Sigmoid colon (tissue), 7 donors: ENCODE results near the gene COG5. TPM values are rescaled to one million over a fixed set of nuclear protein-coding genes. Genes with fewer than 3 reads are reported as not detected.

Source experiments
- DNase-seq: peaks from one replicate; pipeline ENCODE4 v3.0.0-alpha.2; 2019
- H3K27ac ChIP-seq, 4 donors: fragments of 200-600 bp; sonication (generic); one replicate each; pipeline ENCODE4 v1.5.1; 2016 to 2019; ENCODE audit warnings: mild to moderate bottlenecking in 1 of 4
- H3K27me3 ChIP-seq, 3 donors: fragments of 200-600 bp; sonication (generic); one replicate each; pipeline ENCODE4 v1.5.1; 2019; ENCODE audit warnings: mild to moderate bottlenecking in 1 of 3
- H3K36me3 ChIP-seq, 4 donors: fragments of 200-600 bp; sonication (generic); one replicate each; pipeline ENCODE4 v1.5.1; 2016 to 2019
- H3K4me1 ChIP-seq, 4 donors: fragments of 200-600 bp; sonication (generic); one replicate each; pipeline ENCODE4 v1.5.1; 2017 to 2019
- H3K4me3 ChIP-seq, 4 donors: fragments of 200-600 bp; sonication (generic); one replicate each; pipeline ENCODE4 v1.5.1; 2017 to 2019; ENCODE audit warnings: mild to moderate bottlenecking in 2 of 4, moderate library complexity in 1 of 4
- H3K9me3 ChIP-seq, 4 donors: fragments of 200-600 bp in 3 of 4; sonication (generic) in 3 of 4; one replicate each; pipeline versions ENCODE4 v1.5.1 to v1.6.1; 2013 to 2019
- CTCF ChIP-seq, 4 experiments: fragments of 450-650 bp in 3 of 4; fragments of 200-600 bp in 1 of 4; IDR thresholded peaks; one replicate each; pipeline ENCODE4 v1.5.1; 2016 to 2019; ENCODE audit warnings: antibody characterized with exemption in 4 of 4, mild to moderate bottlenecking in 3 of 4, moderate library complexity in 2 of 4
- EP300 ChIP-seq, 4 donors: sonication (generic); formaldehyde crosslinking; IDR thresholded peaks; one replicate each; pipeline ENCODE4 v1.6.1; 2017; ENCODE audit warnings: antibody characterized with exemption in 4 of 4
- POLR2A ChIP-seq, 2 donors: fragments of 450-650 bp; IDR thresholded peaks; one replicate each; pipeline ENCODE4 v1.6.1; 2016; ENCODE audit warnings: antibody characterized with exemption in 2 of 2, mild to moderate bottlenecking in 2 of 2, moderate library complexity in 2 of 2
- POLR2AphosphoS5 ChIP-seq, 4 donors: sonication (generic); formaldehyde crosslinking; IDR thresholded peaks; one replicate each; pipeline ENCODE4 v1.6.1; 2017; ENCODE audit warnings: antibody characterized with exemption in 4 of 4
- WGBS, 2 donors: extraction: QIAGEN DNeasy Blood & Tissue Kit; methylation state at CpG; one replicate each; pipeline ENCODE4 v1.1.7; 2013; 5-methylcytosine and 5-hydroxymethylcytosine counted together
- intact Hi-C: fragments of 100-400 bp; cut with DNase I; formaldehyde crosslinking; loops from one replicate; pipeline ENCODE4 v1.15.1; 2023
- polyA plus RNA-seq, 3 donors: library from polyadenylated mRNA; stranded (reverse); fragments of 200-250 nt; gene quantifications; one replicate each; pipeline ENCODE4 v1.2.3, GENCODE V29; 2013
- total RNA-seq, 4 donors: library from RNA; depleted of rRNA; stranded (reverse); fragments of >200 nt; gene quantifications; one replicate each; pipeline ENCODE4 v1.1.0, GENCODE V29; 2016
- donor health status: healthy with polysubstance abuse.
- donor health status: Bipolar disorder and iron deficiency.
- donor health status: healthy.

COG5 gene
- total and polyA plus RNA-seq, 7 donors: 11.0 to 73.4 (median 27.6) TPM

GRCh38 chr7:107309296-107309695, 254.4 kb downstream of the COG5 start:
- Histone ChIP-seq H3K4me3 (no peak overlapping the region), H3K9me3 (no peaks in the 10 kb centered on the region), H3K27ac (no peak overlapping the region), H3K36me3 (no peaks in the 10 kb centered on the region), H3K4me1 (no peaks in the 10 kb centered on the region), H3K27me3 (no peaks in the 10 kb centered on the region)
- TF ChIP-seq POLR2A (IDR thresholded peaks at IDR 0.05): no peak
- no peak for TF ChIP-seq EP300 (IDR thresholded peaks at IDR 0.05)
- no peak for TF ChIP-seq POLR2AphosphoS5 (IDR thresholded peaks at IDR 0.05)
- TF ChIP-seq CTCF (IDR thresholded peaks at IDR 0.05): no peak
- WGBS, 2 donors: 93 to 96% methylated on average over 1 of the region's 1 CpG
- intact Hi-C loops: no loop called here
- no peak for DNase-seq

- no peaks in the 10 kb centered on the region for H3K9me3 ChIP-seq
- intact Hi-C loops: no loop called here
- H3K36me3 ChIP-seq: no peaks in the 10 kb centered on the region
- H3K4me3 ChIP-seq: no peak overlapping the region
- no peaks in the 10 kb centered on the region for H3K4me1 ChIP-seq
- no peaks in the 10 kb centered on the region for H3K27me3 ChIP-seq
- DNase-seq: no peak
- H3K27ac ChIP-seq: no peak overlapping the region
- TF ChIP-seq EP300 (IDR thresholded peaks at IDR 0.05) (no peak), POLR2AphosphoS5 (IDR thresholded peaks at IDR 0.05) (no peak), POLR2A (IDR thresholded peaks at IDR 0.05) (no peak), CTCF (IDR thresholded peaks at IDR 0.05) (no peak)
- WGBS, 2 donors: 67 to 87% methylated on average over 3 of the region's 3 CpGs
These were observed 259.1 kb downstream of the COG5 start for GRCh38 chr7:107304636-107305035.

GRCh38 chr7:107304063-107304462, 259.7 kb downstream of the COG5 start:
- WGBS, 2 donors: 98% methylated on average over 1 of the region's 1 CpG

GRCh38 chr7:107302250-107302847, 261.4 kb downstream of the COG5 start:
- 91 to 97% methylated on average over 2 of the region's 2 CpGs for WGBS, 2 donors
- no peaks in the 10 kb centered on the region for H3K36me3 ChIP-seq
- TF ChIP-seq POLR2A (IDR thresholded peaks at IDR 0.05): no peak
- DNase-seq: no peak
- no peaks in the 10 kb centered on the region for H3K27me3 ChIP-seq
- no peaks in the 10 kb centered on the region for H3K4me1 ChIP-seq
- no peaks in the 10 kb centered on the region for H3K9me3 ChIP-seq
- intact Hi-C loops: no loop called here
- no peak overlapping the region for H3K4me3 ChIP-seq
- H3K27ac ChIP-seq: no peak overlapping the region

More at GRCh38 chr7:107304063-107304462, 259.7 kb downstream of the COG5 start:
- no peak for DNase-seq
- intact Hi-C loops: no loop called here
- TF ChIP-seq POLR2AphosphoS5 (IDR thresholded peaks at IDR 0.05) (no peak), CTCF (IDR thresholded peaks at IDR 0.05) (no peak), EP300 (IDR thresholded peaks at IDR 0.05) (no peak), POLR2A (IDR thresholded peaks at IDR 0.05) (no peak)
- Histone ChIP-seq H3K4me3 (no peak overlapping the region), H3K27ac (no peak overlapping the region), H3K4me1 (no peaks in the 10 kb centered on the region), H3K9me3 (no peaks in the 10 kb centered on the region), H3K36me3 (no peaks in the 10 kb centered on the region), H3K27me3 (no peaks in the 10 kb centered on the region)

GRCh38 chr7:107294182-107294581, 269.5 kb downstream of the COG5 start:
- TF ChIP-seq POLR2AphosphoS5 (IDR thresholded peaks at IDR 0.05): no peak
- no peak for TF ChIP-seq POLR2A (IDR thresholded peaks at IDR 0.05)
- TF ChIP-seq CTCF (IDR thresholded peaks at IDR 0.05): no peak
- TF ChIP-seq EP300 (IDR thresholded peaks at IDR 0.05): no peak
- intact Hi-C loops: no loop called here
- no peak for DNase-seq
- H3K36me3 ChIP-seq: peaks cover 0 to 13% (median 7%) of the 10 kb centered on the region in 4 donors
- no peak overlapping the region for H3K27ac ChIP-seq
- 96 to 99% methylated on average over 1 of the region's 1 CpG for WGBS, 2 donors
- no peaks in the 10 kb centered on the region for H3K9me3 ChIP-seq
- no peaks in the 10 kb centered on the region for H3K27me3 ChIP-seq
- H3K4me1 ChIP-seq: no peaks in the 10 kb centered on the region
- no peak overlapping the region for H3K4me3 ChIP-seq
